Nephron (organoid): ENCODE results near the gene GCFC2.

Source experiments
- H3K27ac Mint-ChIP-seq, 3 experiments: 2 replicates each; pipeline ENCODE4 v1.8.0; 2020; ENCODE audit warnings: mixed read lengths in 3 of 3, mild to moderate bottlenecking in 2 of 3, moderate library complexity in 1 of 3
- H3K27me3 Mint-ChIP-seq: 2 replicates; pipeline ENCODE4 v1.8.0; 2021; ENCODE audit warnings: low read depth, mild to moderate bottlenecking, moderate library complexity, mixed read lengths
- H3K36me3 Mint-ChIP-seq: 2 replicates; pipeline ENCODE4 v1.8.0; 2020; ENCODE audit warnings: low read depth, mixed read lengths
- H3K4me1 Mint-ChIP-seq: 2 replicates; pipeline ENCODE4 v1.8.0; 2020; ENCODE audit warnings: mixed read lengths
- H3K4me3 Mint-ChIP-seq, 3 experiments: 2 replicates each; pipeline ENCODE4 v1.8.0; 2020; ENCODE audit warnings: mild to moderate bottlenecking in 3 of 3, mixed read lengths in 3 of 3, moderate library complexity in 2 of 3
- H3K9me3 Mint-ChIP-seq: 2 replicates; pipeline ENCODE4 v1.8.0; 2020; ENCODE audit warnings: mixed read lengths
- CTCF ChIP-seq, 3 experiments: fragments of 200-600 bp; sonication (generic); IDR thresholded peaks; one replicate each; pipeline ENCODE4 v1.5.0; 2021; ENCODE audit warnings: antibody characterized with exemption in 3 of 3; ENCODE audit not compliant: unreplicated experiment in 3 of 3

The GCFC2 gene

DNA sequence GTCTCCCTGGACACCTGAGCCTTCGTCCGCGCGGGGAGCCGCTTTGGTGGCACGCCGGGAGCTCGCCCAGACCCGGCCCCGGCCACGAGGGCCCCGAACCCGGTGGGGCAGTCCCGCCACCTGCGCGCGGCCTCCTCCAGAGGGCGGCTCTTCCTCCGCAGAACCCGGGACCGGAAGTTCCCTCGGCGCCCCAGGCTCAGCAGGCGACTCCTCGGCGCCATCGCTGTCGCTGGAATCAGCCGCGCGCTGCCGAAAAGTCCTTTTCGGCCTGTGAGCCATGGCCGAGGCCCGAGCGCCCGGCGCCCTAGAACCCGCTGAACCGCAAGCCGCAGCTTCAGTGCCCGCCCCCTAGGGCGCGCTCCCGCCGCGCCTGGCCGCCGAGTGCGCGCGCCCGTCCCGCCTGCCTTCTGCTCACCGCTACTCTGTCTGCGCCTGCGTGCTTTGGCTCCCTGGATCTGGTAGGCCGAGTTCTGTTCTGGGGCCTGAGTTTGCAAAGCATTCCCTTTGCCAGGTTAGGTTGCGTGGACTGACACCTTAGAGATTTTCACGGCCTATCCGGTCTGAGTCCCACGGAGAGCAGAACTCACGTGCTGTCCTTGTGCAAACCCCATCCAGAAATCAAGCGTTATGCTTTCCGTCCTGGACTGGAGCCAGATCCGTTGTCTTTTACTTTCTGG is at the start of gene GCFC2:
GCFC2 (minus strand) TSS at position 339 of the 677 bp plus-strand sequence; CDS start at position 279, 60 bp downstream.
- Mint-ChIP-seq H3K4me3 (peak within 1 kb of the TSS; percentile 87 to 95 (median 88)), H3K27ac (peak within 1 kb of the TSS; percentile 98 to 99 (median 98)), H3K4me1 (peaks cover 36% of the 10 kb centered on the region), H3K27me3 (no peaks in the 10 kb centered on the region), H3K9me3 (no peaks in the 10 kb centered on the region), H3K36me3 (peaks cover 22% of the 10 kb centered on the region)
- TF ChIP-seq CTCF (IDR thresholded peaks at IDR 0.05; ENCODE audit: unreplicated experiment in 3 of 3): peak; percentile 31 to 54 (median 44)

DNA sequence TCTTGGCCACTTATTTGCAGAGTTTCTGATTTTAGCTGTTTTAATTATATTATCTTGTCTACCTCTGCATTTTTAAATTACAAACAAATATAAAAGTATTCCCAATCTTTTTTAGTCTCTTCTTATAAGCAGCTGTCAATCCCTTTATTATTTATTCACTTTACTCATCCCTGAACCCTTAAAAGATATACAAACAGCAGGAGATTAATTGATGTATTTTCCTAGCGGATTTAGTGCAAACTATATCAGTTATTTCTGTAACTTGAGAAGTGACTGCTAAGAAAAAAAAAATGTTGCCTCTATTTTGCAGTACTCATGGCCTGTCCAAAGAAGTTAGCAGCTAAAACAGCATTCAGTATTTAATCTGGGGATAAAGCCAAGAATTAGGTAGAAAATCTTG is 42.1 kb upstream of the GCFC2 start:
- no peak overlapping the region for H3K27ac Mint-ChIP-seq
- H3K4me1 Mint-ChIP-seq: peaks cover 8% of the 10 kb centered on the region
- no peak for TF ChIP-seq CTCF (IDR thresholded peaks at IDR 0.05; ENCODE audit: unreplicated experiment in 3 of 3)
- H3K36me3 Mint-ChIP-seq: no peaks in the 10 kb centered on the region
- peaks cover 10% of the 10 kb centered on the region for H3K9me3 Mint-ChIP-seq
- H3K27me3 Mint-ChIP-seq: no peaks in the 10 kb centered on the region
- no peak overlapping the region for H3K4me3 Mint-ChIP-seq

GRCh38 chr2:75751824-75752468 is 41.2 kb upstream of the GCFC2 start:
- Mint-ChIP-seq H3K4me1 (peaks cover 8% of the 10 kb centered on the region), H3K4me3 (no peak overlapping the region), H3K36me3 (no peaks in the 10 kb centered on the region), H3K9me3 (peaks cover 4% of the 10 kb centered on the region), H3K27me3 (no peaks in the 10 kb centered on the region), H3K27ac (no peak overlapping the region)
- no peak for TF ChIP-seq CTCF (IDR thresholded peaks at IDR 0.05; ENCODE audit: unreplicated experiment in 3 of 3)

- peaks cover 8% of the 10 kb centered on the region for H3K4me1 Mint-ChIP-seq
- no peaks in the 10 kb centered on the region for H3K36me3 Mint-ChIP-seq
- no peaks in the 10 kb centered on the region for H3K27me3 Mint-ChIP-seq
- peaks cover 4% of the 10 kb centered on the region for H3K9me3 Mint-ChIP-seq
- no peak for TF ChIP-seq CTCF (IDR thresholded peaks at IDR 0.05; ENCODE audit: unreplicated experiment in 3 of 3)
- no peak overlapping the region for H3K27ac Mint-ChIP-seq
- no peak overlapping the region for H3K4me3 Mint-ChIP-seq
These were observed 40.6 kb upstream of the GCFC2 start for GRCh38 chr2:75751360-75751759.

- Mint-ChIP-seq H3K4me1 (no peaks in the 10 kb centered on the region), H3K4me3 (no peak overlapping the region), H3K27me3 (no peaks in the 10 kb centered on the region), H3K36me3 (no peaks in the 10 kb centered on the region), H3K9me3 (peaks cover 6% of the 10 kb centered on the region), H3K27ac (no peak overlapping the region)
- no peak for TF ChIP-seq CTCF (IDR thresholded peaks at IDR 0.05; ENCODE audit: unreplicated experiment in 3 of 3)
These were observed 27.2 kb upstream of the GCFC2 start for GRCh38 chr2:75737961-75738360.

- Mint-ChIP-seq H3K4me3 (no peak overlapping the region), H3K9me3 (peaks cover 2% of the 10 kb centered on the region), H3K27ac (no peak overlapping the region), H3K27me3 (no peaks in the 10 kb centered on the region), H3K4me1 (no peaks in the 10 kb centered on the region), H3K36me3 (no peaks in the 10 kb centered on the region)
- TF ChIP-seq CTCF (IDR thresholded peaks at IDR 0.05; ENCODE audit: unreplicated experiment in 3 of 3): no peak
These were observed 25.6 kb upstream of the GCFC2 start for GRCh38 chr2:75736276-75736675.
